ENCODE results near the gene RNU6-9.
A peak's percentile ranks its signal among the peaks of the same experiment; 100 is the strongest.
"Not testable (repeated sequence)": the region's sequence is repeated elsewhere in the genome, so short reads cannot be mapped to it uniquely, and the experiment has no call there.

Gene RNU6-9

GRCh38 chr19:892894-893689 lies at the start of gene RNU6-9, which contains the start of gene MED16:
RNU6-9 (plus strand) TSS chr19:893484.
MED16 (minus strand) TSS chr19:893187; CDS start chr19:891131, 2,056 bp downstream.
- DNase-seq: peak; percentile 74

- DNase-seq: no peak
Observed at GRCh38 chr19:843836-844545, 49.3 kb upstream of the RNU6-9 start.

GRCh38 chr19:844546-844971 lies 48.7 kb upstream of the RNU6-9 start:
- no peak for DNase-seq

- DNase-seq: no peak
Observed at GRCh38 chr19:845707-846521, 47.4 kb upstream of the RNU6-9 start.

- DNase-seq: no peak
Observed at GRCh38 chr19:848386-848921, 44.8 kb upstream of the RNU6-9 start.

GRCh38 chr19:849195-849594 lies 44.1 kb upstream of the RNU6-9 start:
- not testable (repeated sequence) for DNase-seq

GRCh38 chr19:850221-850978 lies 42.9 kb upstream of the RNU6-9 start:
- DNase-seq: no peak

GRCh38 chr19:850979-851335 lies 42.3 kb upstream of the RNU6-9 start:
- DNase-seq: no peak

GRCh38 chr19:852136-853013 lies 40.9 kb upstream of the RNU6-9 start, which contains the start of gene ELANE:
ELANE (plus strand) TSS chr19:852303; CDS start chr19:852329, 26 bp downstream.
- no peak for DNase-seq

- DNase-seq: no peak
Observed at GRCh38 chr19:853014-853585, 40.2 kb upstream of the RNU6-9 start.

GRCh38 chr19:853614-854220 lies 39.6 kb upstream of the RNU6-9 start:
- not testable (repeated sequence) for DNase-seq

- no peak for DNase-seq
Observed at GRCh38 chr19:854549-854948, 38.7 kb upstream of the RNU6-9 start.

GRCh38 chr19:855142-855541 lies 38.1 kb upstream of the RNU6-9 start:
- DNase-seq: no peak

- DNase-seq: no peak
Observed at GRCh38 chr19:855566-856120, 37.6 kb upstream of the RNU6-9 start.

GRCh38 chr19:858284-858683 lies 35.0 kb upstream of the RNU6-9 start:
- DNase-seq: no peak

- no peak for DNase-seq
Observed at GRCh38 chr19:858868-859843, 34.1 kb upstream of the RNU6-9 start, which contains the start of gene CFD. CFD (plus strand) TSS chr19:859664; CDS start chr19:859690, 26 bp downstream.

GRCh38 chr19:861141-861755 lies 32.0 kb upstream of the RNU6-9 start:
- no peak for DNase-seq

Data from NK-92 treated with Interleukin-12 subunit alpha and Interleukin-12 subunit beta, amount 100 ng/mL, for 24 hours (cell line).